HFFc6 (cell line): ENCODE measurements around the gene NELFA. TPM values are rescaled to one million over a fixed set of nuclear protein-coding genes. Genes with fewer than 3 reads are reported as not detected.

Experiments
- DNase-seq: peaks from one replicate; pipeline ENCODE4 v3.0.0-alpha.2; 2018
- H3K27ac Mint-ChIP-seq: 2 replicates; pipeline ENCODE4 v1.8.0; 2020; ENCODE audit warnings: mild to moderate bottlenecking, mixed read lengths
- H3K27me3 Mint-ChIP-seq: 2 replicates; pipeline ENCODE4 v1.8.0; 2021; ENCODE audit warnings: mild to moderate bottlenecking, moderate library complexity, mixed read lengths; ENCODE audit not compliant: insufficient read depth
- H3K36me3 Mint-ChIP-seq: 2 replicates; pipeline ENCODE4 v1.8.0; 2021; ENCODE audit warnings: low read depth, mixed read lengths
- H3K4me1 Mint-ChIP-seq: 2 replicates; pipeline ENCODE4 v1.8.0; 2020; ENCODE audit warnings: low read depth, mixed read lengths
- H3K4me3 Mint-ChIP-seq: 2 replicates; pipeline ENCODE4 v1.8.0; 2020; ENCODE audit warnings: mild to moderate bottlenecking, moderate library complexity, mixed read lengths
- H3K9me3 Mint-ChIP-seq: 2 replicates; pipeline ENCODE4 v1.8.0; 2020; ENCODE audit warnings: mild to moderate bottlenecking, mixed read lengths
- total RNA-seq, 6 experiments: library from RNA; stranded (reverse); fragmentation: NEBNext Ultra II Directional; extraction: Animal tissue kit (Norgen Biotek cat#: 25700); gene quantifications; 2 replicates in 1 of 6; 3 replicates in 5 of 6; pipeline ENCODE4 v1.2.3, GENCODE V29; 2021
- TF ChIP-seq, protein P1 (sequence below): fragments of 200-600 bp; sonication (generic); IDR thresholded peaks from 2 replicates; pipeline ENCODE4 v1.5.0; 2021; ENCODE audit warnings: antibody characterized with exemption, mild to moderate bottlenecking

Gene NELFA
- total RNA-seq, 6 experiments from 2014 or later = 19.2 to 21.2 (median 20.2) TPM

DNA sequence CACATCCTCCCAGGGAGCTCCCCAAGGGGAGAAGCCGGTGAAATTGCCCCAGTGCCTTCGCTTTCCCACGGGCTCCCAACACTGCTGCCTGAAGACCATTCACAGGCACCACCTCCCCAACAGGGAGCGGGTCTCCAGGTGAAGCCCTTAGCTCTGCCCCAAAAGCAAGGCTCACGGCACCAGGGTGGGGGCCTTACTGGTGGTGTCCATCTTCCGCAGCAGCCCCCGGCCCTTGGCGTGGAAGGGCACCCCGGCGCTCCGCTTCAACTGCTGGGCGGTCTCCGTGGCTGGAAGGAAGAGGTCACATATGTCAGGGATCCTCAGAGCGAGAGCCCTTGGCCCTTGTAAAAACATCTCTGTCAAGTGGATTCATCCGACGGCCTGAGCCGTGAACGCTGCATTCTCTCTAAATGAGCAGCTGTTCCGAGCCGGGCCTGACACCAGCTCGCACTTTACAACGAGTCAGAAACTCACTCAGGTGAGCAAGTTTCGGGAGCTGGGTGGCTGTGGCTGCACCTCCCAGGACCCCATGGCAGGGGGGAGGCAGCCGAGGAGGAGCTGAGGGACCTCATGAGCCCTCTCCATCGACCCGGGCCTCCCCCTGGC lies 20.9 kb downstream of the NELFA start:
- H3K27ac Mint-ChIP-seq = no peak overlapping the region
- no peaks in the 10 kb centered on the region; the same call in none of the 2 replicates for H3K27me3 Mint-ChIP-seq
- DNase-seq = no peak
- H3K4me3 Mint-ChIP-seq = no peak overlapping the region
- TF ChIP-seq, protein P1, sequence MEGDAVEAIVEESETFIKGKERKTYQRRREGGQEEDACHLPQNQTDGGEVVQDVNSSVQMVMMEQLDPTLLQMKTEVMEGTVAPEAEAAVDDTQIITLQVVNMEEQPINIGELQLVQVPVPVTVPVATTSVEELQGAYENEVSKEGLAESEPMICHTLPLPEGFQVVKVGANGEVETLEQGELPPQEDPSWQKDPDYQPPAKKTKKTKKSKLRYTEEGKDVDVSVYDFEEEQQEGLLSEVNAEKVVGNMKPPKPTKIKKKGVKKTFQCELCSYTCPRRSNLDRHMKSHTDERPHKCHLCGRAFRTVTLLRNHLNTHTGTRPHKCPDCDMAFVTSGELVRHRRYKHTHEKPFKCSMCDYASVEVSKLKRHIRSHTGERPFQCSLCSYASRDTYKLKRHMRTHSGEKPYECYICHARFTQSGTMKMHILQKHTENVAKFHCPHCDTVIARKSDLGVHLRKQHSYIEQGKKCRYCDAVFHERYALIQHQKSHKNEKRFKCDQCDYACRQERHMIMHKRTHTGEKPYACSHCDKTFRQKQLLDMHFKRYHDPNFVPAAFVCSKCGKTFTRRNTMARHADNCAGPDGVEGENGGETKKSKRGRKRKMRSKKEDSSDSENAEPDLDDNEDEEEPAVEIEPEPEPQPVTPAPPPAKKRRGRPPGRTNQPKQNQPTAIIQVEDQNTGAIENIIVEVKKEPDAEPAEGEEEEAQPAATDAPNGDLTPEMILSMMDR = no peak
- no peaks in the 10 kb centered on the region for H3K4me1 Mint-ChIP-seq
- no peaks in the 10 kb centered on the region for H3K9me3 Mint-ChIP-seq
- peaks cover 6% of the 10 kb centered on the region; the same call in 1 of the 2 replicates for H3K36me3 Mint-ChIP-seq

- peaks cover 9% of the 10 kb centered on the region; the same call in 1 of the 2 replicates for H3K36me3 Mint-ChIP-seq
- H3K4me1 Mint-ChIP-seq = no peaks in the 10 kb centered on the region
- TF ChIP-seq, protein P1 = no peak
- H3K4me3 Mint-ChIP-seq = no peak overlapping the region
- no peaks in the 10 kb centered on the region for H3K9me3 Mint-ChIP-seq
- DNase-seq = no peak
- H3K27ac Mint-ChIP-seq = no peak overlapping the region
- H3K27me3 Mint-ChIP-seq = no peaks in the 10 kb centered on the region; the same call in none of the 2 replicates
These were observed 21.5 kb downstream of the NELFA start for GRCh38 chr4:1987296-1987695.

DNA sequence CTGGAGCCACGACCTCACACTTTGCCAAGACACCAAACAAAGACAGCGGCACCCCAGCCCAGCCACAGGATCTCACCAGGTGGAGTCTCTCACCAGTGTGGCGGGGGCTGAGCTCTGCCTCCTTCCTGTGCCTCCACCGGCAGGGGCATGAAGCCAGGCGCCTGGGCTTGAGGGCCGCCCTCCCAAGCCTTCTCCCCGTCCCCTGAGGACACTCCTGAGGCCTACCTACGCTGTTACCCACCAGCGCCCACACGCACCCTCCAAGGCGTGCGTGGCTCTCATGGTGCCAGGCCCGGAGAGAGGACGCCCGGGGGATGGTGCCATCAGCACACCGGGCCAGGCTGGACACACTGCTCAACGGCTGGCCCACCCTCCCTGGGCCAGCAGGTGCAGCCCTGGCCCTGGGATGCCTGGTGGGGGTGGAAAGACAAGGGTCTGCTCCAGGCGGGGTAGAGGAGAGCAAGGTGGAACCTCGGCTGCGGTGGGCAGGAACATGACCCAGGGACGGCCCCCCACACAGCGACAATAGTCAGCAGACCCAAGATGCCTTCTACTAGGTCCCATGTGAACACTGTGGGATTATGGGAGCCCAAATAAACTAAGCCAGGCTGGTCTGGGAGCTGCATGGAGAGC lies 22.1 kb downstream of the NELFA start:
- TF ChIP-seq, protein P1 = no peak
- Mint-ChIP-seq H3K27me3 (no peaks in the 10 kb centered on the region; the same call in none of the 2 replicates), H3K4me3 (no peak overlapping the region), H3K9me3 (no peaks in the 10 kb centered on the region), H3K36me3 (peaks cover 12% of the 10 kb centered on the region; the same call in 1 of the 2 replicates), H3K27ac (no peak overlapping the region), H3K4me1 (peaks cover 5% of the 10 kb centered on the region; the same call in 1 of the 2 replicates)
- DNase-seq = no peak

DNA sequence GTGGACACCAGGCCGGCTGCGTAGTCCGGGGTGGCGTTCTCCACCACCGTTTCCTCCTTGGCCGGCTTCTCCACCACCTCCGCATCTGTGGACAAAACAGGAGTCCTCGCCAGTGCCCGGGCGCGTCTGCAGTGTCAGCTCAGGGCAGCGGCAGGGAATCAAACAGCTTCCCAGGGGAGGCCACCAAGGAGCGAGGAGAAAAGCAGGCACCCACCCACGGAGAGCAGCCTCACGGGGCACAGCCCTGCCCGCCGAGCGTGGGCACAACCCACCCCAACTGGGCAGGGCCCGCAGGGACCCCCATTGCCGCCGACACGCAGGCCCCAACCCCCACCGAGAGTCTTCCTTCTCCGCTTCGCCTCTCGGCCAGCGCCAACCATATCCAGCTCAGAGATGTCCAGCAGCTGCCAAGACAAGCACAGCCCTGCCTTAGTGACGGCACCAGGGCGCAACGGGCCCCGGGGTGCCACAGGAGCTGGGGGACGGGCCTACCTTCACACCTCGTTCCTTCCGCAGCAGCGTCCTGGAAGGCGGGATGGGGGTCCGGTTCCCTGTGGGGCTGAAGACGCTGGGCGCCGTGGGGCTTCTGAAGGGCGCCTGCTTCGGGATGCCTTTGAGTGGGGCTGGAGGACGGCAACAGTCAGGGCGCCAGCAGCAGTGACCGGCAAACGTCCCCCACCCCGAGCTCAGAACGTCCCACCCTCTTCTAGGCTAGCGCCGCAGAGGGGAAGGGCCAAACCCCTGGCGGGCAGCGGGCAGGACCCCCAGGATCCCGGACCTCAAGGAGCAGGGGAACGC lies 22.8 kb downstream of the NELFA start:
- no peak overlapping the region for H3K4me3 Mint-ChIP-seq

GRCh38 chr4:1985294-1985693 lies 23.5 kb downstream of the NELFA start:
- Mint-ChIP-seq H3K36me3 (peaks cover 16% of the 10 kb centered on the region; the same call in 1 of the 2 replicates), H3K4me1 (peaks cover 7% of the 10 kb centered on the region; the same call in 1 of the 2 replicates), H3K9me3 (no peaks in the 10 kb centered on the region), H3K4me3 (no peak overlapping the region), H3K27me3 (no peaks in the 10 kb centered on the region; the same call in none of the 2 replicates), H3K27ac (no peak overlapping the region)
- no peak for DNase-seq
- TF ChIP-seq, protein P1 = no peak

More for the DNA sequence above, 22.8 kb downstream of the NELFA start:
- H3K9me3 Mint-ChIP-seq = no peaks in the 10 kb centered on the region
- peaks cover 19% of the 10 kb centered on the region; the same call in 1 of the 2 replicates for H3K36me3 Mint-ChIP-seq
- no peak for DNase-seq
- TF ChIP-seq, protein P1 = no peak
- no peak overlapping the region for H3K27ac Mint-ChIP-seq
- peaks cover 7% of the 10 kb centered on the region; the same call in 1 of the 2 replicates for H3K4me1 Mint-ChIP-seq
- no peaks in the 10 kb centered on the region; the same call in none of the 2 replicates for H3K27me3 Mint-ChIP-seq
